Superior temporal gyrus (tissue), 1 donor: ENCODE results near the gene SPRR2B.
"Not testable (repeated sequence)": the region's sequence is repeated elsewhere in the genome, so short reads cannot be mapped to it uniquely, and the experiment has no call there.

Experiments used
- DNase-seq: peaks from one replicate; pipeline ENCODE4 v3.0.0-alpha.2; 2016; ENCODE audit errors: extremely low spot score

The SPRR2B gene

GRCh38 chr1:153032677-153033308 lies 38.6 kb downstream of the SPRR2B start:
- DNase-seq, result peak; percentile 16

GRCh38 chr1:153032073-153032472 lies 39.3 kb downstream of the SPRR2B start:
- no peak for DNase-seq

- no peak for DNase-seq
These were observed 40.5 kb downstream of the SPRR2B start, which contains the start of gene SPRR1B for GRCh38 chr1:153030895-153031294. Gene SPRR1B (plus strand): TSS chr1:153031203. CDS start chr1:153032346, 1,143 bp downstream.

GRCh38 chr1:153028766-153029165 lies 42.6 kb downstream of the SPRR2B start:
- no peak for DNase-seq

- no peak for DNase-seq
These were observed 45.6 kb downstream of the SPRR2B start for GRCh38 chr1:153025797-153026196.

- no peak for DNase-seq
These were observed 47.0 kb downstream of the SPRR2B start for GRCh38 chr1:153024413-153024812.

GRCh38 chr1:153023109-153023508 lies 48.3 kb downstream of the SPRR2B start:
- DNase-seq, result no peak

GRCh38 chr1:153022340-153022739 lies 49.1 kb downstream of the SPRR2B start:
- not testable (repeated sequence) for DNase-seq

- DNase-seq, result not testable (repeated sequence)
These were observed 49.6 kb downstream of the SPRR2B start for GRCh38 chr1:153021829-153022228.
